Cardiac fibroblast (primary cell): Measurements from ENCODE around the gene POU6F1.

Source experiments
- DNase-seq, 2 donors: peaks; one replicate each; pipeline versions ENCODE4 v3.0.0 to v3.0.0-alpha.2; 2010; ENCODE audit warnings: low read depth in 2 of 2
- H3K4me3 ChIP-seq, 2 donors: replicated peaks in 1 of 2; 1 replicate in 1 of 2; 2 replicates in 1 of 2; pipeline ENCODE4 v1.5.1; 2011; ENCODE audit warnings: low read depth in 2 of 2, low read length in 2 of 2, mild to moderate bottlenecking in 2 of 2, moderate library complexity in 1 of 2
- CTCF ChIP-seq: IDR thresholded peaks from one replicate; pipeline ENCODE4 v1.5.1; 2011; ENCODE audit warnings: low read depth, mild to moderate bottlenecking, low read length, inconsistent platforms

The POU6F1 gene

GRCh38 chr12:51191516-51192283 is 26.2 kb downstream of the POU6F1 start:
- DNase-seq, result no peak
- H3K4me3 ChIP-seq, result no peak overlapping the region
- no peak for TF ChIP-seq CTCF

GRCh38 chr12:51190820-51191219 is 27.0 kb downstream of the POU6F1 start:
- TF ChIP-seq CTCF, result no peak
- no peak for DNase-seq
- no peak overlapping the region for H3K4me3 ChIP-seq

GRCh38 chr12:51189790-51190355 is 28.0 kb downstream of the POU6F1 start:
- no peak overlapping the region for H3K4me3 ChIP-seq
- no peak for DNase-seq
- no peak for TF ChIP-seq CTCF

GRCh38 chr12:51188359-51189051 is 29.4 kb downstream of the POU6F1 start:
- DNase-seq, result no peak
- no peak for TF ChIP-seq CTCF
- H3K4me3 ChIP-seq, result no peak overlapping the region

GRCh38 chr12:51187370-51187987 is 30.4 kb downstream of the POU6F1 start:
- DNase-seq, result no peak
- no peak overlapping the region for H3K4me3 ChIP-seq
- TF ChIP-seq CTCF, result no peak

GRCh38 chr12:51186465-51187085 is 31.3 kb downstream of the POU6F1 start:
- no peak overlapping the region for H3K4me3 ChIP-seq
- TF ChIP-seq CTCF, result no peak
- DNase-seq, result no peak
